NCI-H2107 (cell line): ENCODE data around the gene BBX.

Experiments
- DNase-seq: peaks from one replicate; lab custom pipeline; 2025; lab: John Stamatoyannopoulos, UW

The BBX gene

GRCh38 chr3:107522510-107523288 is at the start of gene BBX:
TSS of gene BBX (plus strand) at chr3:107522962. CDS start at chr3:107710461, 187,499 bp downstream.
- peak; percentile 89 for DNase-seq

GRCh38 chr3:107476462-107476861 is 46.3 kb upstream of the BBX start:
- DNase-seq, result no peak

GRCh38 chr3:107487490-107487889 is 35.3 kb upstream of the BBX start:
- no peak for DNase-seq

GRCh38 chr3:107488942-107489341 is 33.8 kb upstream of the BBX start:
- no peak for DNase-seq

GRCh38 chr3:107493134-107493533 is 29.6 kb upstream of the BBX start:
- no peak for DNase-seq

GRCh38 chr3:107496855-107497254 is 25.9 kb upstream of the BBX start:
- no peak for DNase-seq

- DNase-seq, result no peak
These were observed 24.1 kb upstream of the BBX start for GRCh38 chr3:107498646-107499045.

GRCh38 chr3:107506458-107506857 is 16.3 kb upstream of the BBX start:
- no peak for DNase-seq

GRCh38 chr3:107508331-107508730 is 14.4 kb upstream of the BBX start:
- no peak for DNase-seq

GRCh38 chr3:107512108-107512507 is 10.7 kb upstream of the BBX start:
- DNase-seq, result no peak

GRCh38 chr3:107514453-107514852 is 8.3 kb upstream of the BBX start:
- no peak for DNase-seq

- no peak for DNase-seq
These were observed 6.3 kb upstream of the BBX start for GRCh38 chr3:107516475-107516874.

GRCh38 chr3:107520535-107520934 is 2.2 kb upstream of the BBX start:
- no peak for DNase-seq

- no peak for DNase-seq
These were observed 1.2 kb upstream of the BBX start for GRCh38 chr3:107521469-107522059.

GRCh38 chr3:107523289-107523538 is 452 bp downstream of the BBX start:
- DNase-seq, result no peak

- DNase-seq, result peak; percentile 14
These were observed 970 bp downstream of the BBX start for GRCh38 chr3:107523539-107524325.

- no peak for DNase-seq
These were observed 1.6 kb downstream of the BBX start for GRCh38 chr3:107524326-107524840.

GRCh38 chr3:107524841-107525643 is 2.3 kb downstream of the BBX start:
- no peak for DNase-seq

- DNase-seq, result peak; percentile 4
These were observed 3.0 kb downstream of the BBX start for GRCh38 chr3:107525644-107526305.

- DNase-seq, result no peak
These were observed 9.2 kb downstream of the BBX start for GRCh38 chr3:107531917-107532469.

- DNase-seq, result no peak
These were observed 18.1 kb downstream of the BBX start for GRCh38 chr3:107540857-107541256.
